Measurements from ENCODE around the gene DHPS.
"Not testable (repeated sequence)": the region's sequence is repeated elsewhere in the genome, so short reads cannot be mapped to it uniquely, and the experiment has no call there.

Gene DHPS

GRCh38 chr19:12678039-12678438, 3.6 kb downstream of the DHPS start:
- in situ Hi-C loops (cut with MboI; ENCODE audit: low pct_unique_long_range_greater_than_20kb, low sequenced_read_pairs); DNase-seq: not testable (repeated sequence)

DNA sequence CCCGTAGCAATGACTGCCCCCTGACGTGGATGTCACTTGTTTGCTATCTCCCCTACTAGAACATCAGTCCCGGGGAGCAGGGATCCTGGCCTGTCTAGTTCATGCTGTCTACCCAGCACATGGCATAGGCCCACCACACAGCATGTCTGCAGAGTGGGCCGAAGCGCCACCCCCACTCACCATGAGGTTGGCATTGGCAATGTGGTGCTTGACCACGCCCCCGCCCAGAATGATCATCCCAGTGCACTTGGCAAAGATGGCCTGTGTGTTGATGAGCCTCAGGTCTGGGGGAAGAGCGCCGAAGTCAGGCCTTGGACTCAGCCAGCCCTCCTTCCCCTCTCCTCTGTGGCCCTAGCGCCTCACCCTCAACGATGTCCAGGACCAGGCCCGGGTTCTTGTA, 4.8 kb downstream of the DHPS start:
- in situ Hi-C loops (cut with MboI; ENCODE audit: low pct_unique_long_range_greater_than_20kb, low sequenced_read_pairs) = no loop called here
- DNase-seq = no peak

GRCh38 chr19:12676384-12676792, 5.3 kb downstream of the DHPS start:
- peak; percentile 80 for DNase-seq
- in situ Hi-C loops (cut with MboI; ENCODE audit: low pct_unique_long_range_greater_than_20kb, low sequenced_read_pairs) = no loop called here

GRCh38 chr19:12675940-12676339, 5.7 kb downstream of the DHPS start:
- no peak for DNase-seq
- in situ Hi-C loops (cut with MboI; ENCODE audit: low pct_unique_long_range_greater_than_20kb, low sequenced_read_pairs) = no loop called here

DNA sequence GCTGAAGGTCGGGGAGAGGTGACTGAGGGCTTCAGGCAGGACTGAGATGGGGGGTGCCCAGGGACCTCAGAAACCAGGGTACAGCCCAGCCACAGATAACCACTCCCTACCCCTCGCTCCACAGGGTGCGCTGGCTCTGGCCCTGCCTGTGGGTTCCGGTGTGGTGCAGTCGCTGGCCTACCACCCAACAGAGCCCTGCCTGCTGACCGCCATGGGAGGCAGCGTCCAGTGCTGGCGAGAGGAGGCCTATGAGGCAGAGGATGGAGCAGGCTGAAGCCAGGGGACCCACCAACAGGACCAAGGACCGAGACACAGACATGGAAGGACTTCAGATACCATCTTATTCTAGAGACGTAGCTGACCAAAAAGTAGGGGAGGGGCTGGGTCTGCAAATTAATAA, 6.3 kb downstream of the DHPS start:
- in situ Hi-C loops (cut with MboI; ENCODE audit: low pct_unique_long_range_greater_than_20kb, low sequenced_read_pairs) = no loop called here
- DNase-seq = no peak

GRCh38 chr19:12672744-12673143, 8.9 kb downstream of the DHPS start:
- no peak for DNase-seq
- in situ Hi-C loops (cut with MboI; ENCODE audit: low pct_unique_long_range_greater_than_20kb, low sequenced_read_pairs) = no loop called here

DNA sequence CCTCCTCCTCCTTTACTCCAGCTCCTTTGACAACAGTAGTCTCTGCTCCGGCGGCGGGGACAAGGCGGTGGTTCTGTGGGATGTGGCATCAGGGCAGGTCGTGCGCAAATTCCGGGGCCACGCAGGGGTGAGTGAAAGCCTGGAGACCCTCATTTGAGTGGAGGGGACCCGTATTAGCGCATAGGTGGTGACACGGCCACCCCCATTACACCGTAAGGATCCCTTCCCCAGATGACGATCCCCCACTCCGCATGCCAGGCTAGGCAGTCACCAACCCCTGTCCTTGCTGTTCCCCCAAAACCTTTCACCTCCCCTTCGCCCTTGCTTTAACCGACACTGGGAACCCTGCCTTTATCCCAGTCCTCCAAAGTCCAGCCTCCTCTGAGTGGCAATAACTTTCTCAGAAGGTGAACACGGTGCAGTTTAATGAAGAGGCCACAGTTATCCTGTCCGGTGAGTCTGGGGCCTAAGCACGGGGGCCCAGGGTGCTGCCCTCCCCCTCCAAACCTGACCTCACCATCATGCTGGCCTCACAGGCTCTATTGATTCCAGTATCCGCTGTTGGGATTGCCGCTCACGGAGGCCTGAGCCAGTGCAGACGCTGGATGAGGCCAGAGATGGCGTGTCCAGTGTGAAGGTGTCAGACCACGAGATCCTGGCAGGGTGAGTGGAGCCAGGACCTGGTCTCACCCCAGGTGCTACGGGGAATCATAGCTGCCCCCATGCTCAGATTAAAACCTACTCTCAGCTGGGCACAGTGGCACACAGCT, 11.3 kb downstream of the DHPS start:
- in situ Hi-C loops (cut with MboI; ENCODE audit: low pct_unique_long_range_greater_than_20kb, low sequenced_read_pairs) = no loop called here
- DNase-seq = no peak

- DNase-seq = peak; percentile 86
- in situ Hi-C loops (cut with MboI; ENCODE audit: low pct_unique_long_range_greater_than_20kb, low sequenced_read_pairs) = no loop called here
Observed at GRCh38 chr19:12669270-12670158, 12.2 kb downstream of the DHPS start.

DNA sequence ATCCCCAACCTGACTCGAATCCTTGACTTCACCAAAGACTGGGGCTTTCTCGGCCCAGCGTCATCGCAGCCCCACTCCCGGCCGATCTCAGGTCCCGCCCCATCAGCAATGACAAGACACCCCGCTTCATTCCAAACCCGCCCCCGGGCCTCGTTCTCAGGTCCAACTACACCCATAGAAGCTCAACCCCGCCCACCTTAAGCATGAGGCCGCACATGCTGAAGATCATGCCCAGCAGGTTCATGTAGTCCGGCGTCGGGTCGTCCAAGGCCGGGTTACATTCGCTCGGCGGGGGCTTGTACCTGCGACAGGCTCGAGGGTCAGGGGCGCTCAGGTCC, 12.8 kb downstream of the DHPS start:
- no peak for DNase-seq
- in situ Hi-C loops (cut with MboI; ENCODE audit: low pct_unique_long_range_greater_than_20kb, low sequenced_read_pairs) = no loop called here

DNA sequence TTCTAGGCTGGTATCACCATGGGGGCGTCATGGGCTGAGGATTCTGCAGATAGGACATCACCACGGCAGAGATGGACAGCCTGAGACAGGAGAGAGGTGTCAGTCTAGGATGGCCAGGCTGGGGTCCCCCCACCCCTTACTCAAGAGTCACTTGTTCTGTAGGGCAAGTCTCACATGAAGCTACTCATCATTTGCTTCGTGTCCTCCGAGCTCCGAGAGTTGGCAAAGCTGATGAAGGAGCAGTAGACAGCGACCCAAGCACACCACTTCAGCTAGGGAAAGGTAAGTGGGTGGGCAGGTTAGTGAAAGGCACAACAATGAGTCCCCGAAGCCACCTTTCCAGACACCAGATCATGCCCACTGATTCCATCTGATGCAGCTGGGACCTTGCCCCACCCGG, 13.3 kb downstream of the DHPS start:
- in situ Hi-C loops (cut with MboI; ENCODE audit: low pct_unique_long_range_greater_than_20kb, low sequenced_read_pairs) = no loop called here
- DNase-seq = no peak

DNA sequence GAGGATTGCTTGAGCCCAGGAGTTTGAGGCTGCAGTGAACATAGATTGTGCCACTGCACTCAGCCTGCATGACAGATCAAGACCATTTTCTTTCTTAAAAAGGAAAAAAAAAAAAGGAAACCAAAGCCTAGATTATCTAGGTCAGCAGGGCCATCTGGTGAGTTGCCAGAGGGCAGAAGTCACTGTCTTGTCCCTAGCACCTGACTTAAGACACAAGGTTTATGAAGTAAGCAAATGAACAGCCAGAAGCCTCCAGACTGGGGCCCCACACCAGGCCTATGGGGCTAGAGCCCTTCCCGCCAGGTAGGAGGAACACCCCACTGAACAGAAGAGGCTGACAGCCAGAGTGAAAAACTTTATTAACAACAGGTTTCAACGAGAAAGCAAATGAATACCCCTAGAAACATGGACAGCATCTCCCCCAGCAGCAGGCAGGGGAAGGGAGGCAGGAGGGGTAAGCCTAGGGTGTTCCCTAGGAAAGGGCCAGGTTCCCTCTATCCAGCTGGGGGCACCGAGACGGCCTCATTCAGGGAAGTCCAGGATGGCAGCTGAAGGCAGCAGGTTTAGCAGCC, 13.9 kb downstream of the DHPS start:
- no peak for DNase-seq
- in situ Hi-C loops (cut with MboI; ENCODE audit: low pct_unique_long_range_greater_than_20kb, low sequenced_read_pairs) = no loop called here

DNA sequence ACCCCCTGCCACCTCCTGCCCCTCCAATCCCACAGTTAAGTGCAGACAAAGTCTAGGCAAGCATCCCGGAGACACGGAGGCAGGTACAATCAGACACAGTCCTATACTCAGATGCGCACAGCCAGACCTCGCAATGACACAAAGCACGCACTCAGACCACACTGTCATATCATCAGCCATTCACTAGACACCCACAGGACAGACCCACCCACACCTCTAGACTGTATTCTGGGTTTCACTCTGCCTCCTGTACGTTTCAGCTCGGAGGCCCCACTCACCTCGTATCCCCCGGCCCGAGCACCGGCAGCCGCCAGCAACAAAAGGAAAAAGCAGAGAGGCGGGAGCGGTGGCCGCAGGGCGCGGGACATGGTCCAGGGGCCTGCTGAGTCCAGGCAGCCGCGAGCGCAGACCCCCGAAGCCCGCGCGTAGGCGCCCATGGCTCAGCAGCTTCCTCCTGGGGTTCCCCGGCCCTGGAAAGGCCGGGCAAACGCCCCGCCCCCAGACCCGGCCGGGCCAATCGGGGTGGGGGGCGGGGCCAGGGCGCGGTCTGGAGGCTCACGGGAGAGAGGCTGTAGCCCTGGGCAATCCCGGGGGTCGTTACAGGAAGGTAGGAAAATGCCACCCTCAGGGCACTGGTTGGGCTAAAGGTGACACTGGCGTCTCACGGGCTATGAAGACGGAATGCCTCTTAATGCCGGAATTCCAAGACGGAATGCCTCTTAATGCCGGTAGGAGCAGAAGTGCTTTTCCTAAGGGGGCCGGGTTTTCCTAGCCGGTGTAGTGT, 15.2 kb downstream of the DHPS start, which contains the start of the genes MAN2B1 and WDR83:
TSS of gene MAN2B1 (minus strand) at position 478 of the 784 bp plus-strand sequence. CDS start at position 437, 41 bp downstream.
TSS of gene WDR83 (plus strand) at position 543 of the 784 bp plus-strand sequence. CDS start 2,984 bp downstream, outside the sequence.
- in situ Hi-C loops (cut with MboI; ENCODE audit: low pct_unique_long_range_greater_than_20kb, low sequenced_read_pairs) = no loop called here
- peak; percentile 87 for DNase-seq

- in situ Hi-C loops (cut with MboI; ENCODE audit: low pct_unique_long_range_greater_than_20kb, low sequenced_read_pairs) = no loop called here
- DNase-seq = no peak
Observed at GRCh38 chr19:12665671-12666264, 15.9 kb downstream of the DHPS start.

DNA sequence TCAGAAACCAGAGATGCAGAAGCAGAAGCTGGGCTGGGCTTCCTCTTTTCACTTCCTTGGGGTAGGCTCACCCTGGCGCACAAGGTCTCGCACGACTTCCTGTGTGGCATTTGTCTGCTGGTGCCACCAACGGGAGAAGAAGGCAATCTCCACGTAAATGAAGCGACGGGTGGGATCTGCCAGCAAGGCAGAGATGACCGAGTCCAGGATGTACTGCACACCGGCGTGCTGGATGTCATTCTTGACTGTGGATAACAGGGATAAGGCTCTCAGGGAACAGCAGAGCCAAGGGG, 16.5 kb downstream of the DHPS start:
- peak; percentile 89 for DNase-seq
- in situ Hi-C loops (cut with MboI; ENCODE audit: low pct_unique_long_range_greater_than_20kb, low sequenced_read_pairs) = no loop called here

DNA sequence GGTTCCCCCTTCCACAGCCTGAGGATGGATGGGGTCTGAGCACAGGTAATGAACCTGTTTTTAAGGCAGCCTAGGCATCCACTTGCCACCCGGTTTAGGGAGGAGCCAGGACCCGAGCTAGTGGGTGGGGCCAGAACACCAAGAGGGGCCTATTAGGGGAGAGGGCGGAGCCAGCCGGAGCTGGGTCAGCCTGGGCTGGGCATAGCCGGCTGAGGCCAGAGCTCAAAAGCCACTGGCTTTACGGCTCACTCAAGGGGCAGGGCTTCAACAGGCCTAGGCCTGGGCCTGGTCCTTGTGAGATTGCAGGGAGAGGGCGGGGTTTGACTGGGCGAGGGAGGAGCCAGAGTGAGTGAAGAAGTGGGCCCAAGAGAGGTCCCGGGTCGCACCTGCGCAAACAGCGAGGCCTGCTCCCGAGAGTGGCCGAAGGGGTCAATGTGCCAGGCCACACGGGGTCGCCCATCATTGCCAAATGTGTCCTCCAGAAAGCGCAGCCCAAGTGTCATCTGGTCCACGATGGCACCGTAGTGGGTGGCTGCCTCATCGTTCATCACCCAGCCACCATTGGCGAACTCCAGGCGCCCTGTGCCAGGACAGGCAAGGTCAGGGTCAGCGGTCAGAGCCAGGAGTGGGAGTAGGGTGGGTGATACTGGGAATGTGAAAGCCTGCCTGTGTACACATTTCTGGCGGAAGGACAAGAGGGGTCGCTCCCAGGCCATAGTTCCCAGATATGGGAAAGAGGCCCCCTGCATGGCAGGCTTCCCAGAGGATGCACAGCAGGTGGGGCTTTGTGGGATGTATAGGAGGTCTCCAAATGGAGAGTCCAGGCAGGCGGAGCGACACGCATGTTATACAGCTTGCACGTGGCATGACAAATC, 17.0 kb downstream of the DHPS start:
- no peak for DNase-seq
- in situ Hi-C loops (cut with MboI; ENCODE audit: low pct_unique_long_range_greater_than_20kb, low sequenced_read_pairs) = no loop called here

GRCh38 chr19:12660980-12661379, 20.7 kb downstream of the DHPS start:
- in situ Hi-C loops (cut with MboI; ENCODE audit: low pct_unique_long_range_greater_than_20kb, low sequenced_read_pairs) = no loop called here

GRCh38 chr19:12657966-12658365, 23.7 kb downstream of the DHPS start:
- no peak for DNase-seq

More at GRCh38 chr19:12660980-12661379, 20.7 kb downstream of the DHPS start:
- DNase-seq = no peak

GRCh38 chr19:12656899-12657571, 24.6 kb downstream of the DHPS start:
- no peak for DNase-seq
- in situ Hi-C loops (cut with MboI; ENCODE audit: low pct_unique_long_range_greater_than_20kb, low sequenced_read_pairs) = no loop called here

More at GRCh38 chr19:12657966-12658365, 23.7 kb downstream of the DHPS start:
- in situ Hi-C loops (cut with MboI; ENCODE audit: low pct_unique_long_range_greater_than_20kb, low sequenced_read_pairs) = no loop called here

All from KBM-7 (cell line).